ENCODE results near the gene C2orf72. TPM values are rescaled to one million over a fixed set of nuclear protein-coding genes. Genes with fewer than 3 reads are reported as not detected.
"Not testable (repeated sequence)": the region's sequence is repeated elsewhere in the genome, so short reads cannot be mapped to it uniquely, and the experiment has no call there.

Gene C2orf72
- total RNA-seq, 4 donors from 2014 or later = 0.50 TPM; not detected in 3

GRCh38 chr2:231001036-231001435, 36.3 kb upstream of the C2orf72 start:
- no peaks in the 10 kb centered on the region for H3K4me1 ChIP-seq
- intact Hi-C loops (cut with DNase I) = no loop called here
- 74 to 77% methylated on average over 4 to 7 of the region's 7 CpGs for WGBS, 2 donors
- H3K4me3 ChIP-seq (replicated peaks in 1 of 3) = no peak overlapping the region
- DNase-seq = no peak
- no peak for TF ChIP-seq POLR2A (IDR thresholded peaks at IDR 0.05)
- no peak for TF ChIP-seq CTCF (IDR thresholded peaks at IDR 0.05)
- no peaks in the 10 kb centered on the region for H3K27me3 ChIP-seq
- H3K27ac ChIP-seq = no peak overlapping the region
- no peaks in the 10 kb centered on the region for H3K9me3 ChIP-seq
- H3K36me3 ChIP-seq = no peaks in the 10 kb centered on the region

DNA sequence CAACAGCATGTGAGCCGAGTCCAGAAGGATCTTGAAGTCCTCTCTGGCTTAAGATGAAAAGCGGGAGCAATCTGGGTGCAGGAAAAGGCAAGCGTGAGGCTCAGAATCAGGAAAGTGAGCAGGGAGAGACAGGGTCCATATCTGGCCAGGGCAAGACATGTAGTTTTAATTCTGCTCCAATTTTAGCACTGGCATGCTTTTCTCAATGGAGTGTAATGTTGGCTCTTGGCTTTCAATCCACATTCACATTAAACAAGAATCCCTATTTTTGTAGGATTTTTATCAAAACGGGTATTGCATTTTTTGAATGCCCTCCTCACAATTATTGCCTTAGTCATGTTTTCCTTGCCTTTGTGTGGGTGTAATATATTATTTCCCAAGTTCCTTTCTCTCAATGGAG, 35.4 kb upstream of the C2orf72 start:
- Histone ChIP-seq H3K27me3 (no peaks in the 10 kb centered on the region), H3K36me3 (no peaks in the 10 kb centered on the region), H3K27ac (no peak overlapping the region), H3K4me3 (replicated peaks in 1 of 3) (no peak overlapping the region), H3K4me1 (no peaks in the 10 kb centered on the region), H3K9me3 (no peaks in the 10 kb centered on the region)
- no peak for TF ChIP-seq CTCF (IDR thresholded peaks at IDR 0.05)
- TF ChIP-seq POLR2A (IDR thresholded peaks at IDR 0.05) = no peak
- WGBS, 2 donors = 51 to 55% methylated on average over 4 of the region's 4 CpGs
- intact Hi-C loops (cut with DNase I) = no loop called here
- DNase-seq = no peak

DNA sequence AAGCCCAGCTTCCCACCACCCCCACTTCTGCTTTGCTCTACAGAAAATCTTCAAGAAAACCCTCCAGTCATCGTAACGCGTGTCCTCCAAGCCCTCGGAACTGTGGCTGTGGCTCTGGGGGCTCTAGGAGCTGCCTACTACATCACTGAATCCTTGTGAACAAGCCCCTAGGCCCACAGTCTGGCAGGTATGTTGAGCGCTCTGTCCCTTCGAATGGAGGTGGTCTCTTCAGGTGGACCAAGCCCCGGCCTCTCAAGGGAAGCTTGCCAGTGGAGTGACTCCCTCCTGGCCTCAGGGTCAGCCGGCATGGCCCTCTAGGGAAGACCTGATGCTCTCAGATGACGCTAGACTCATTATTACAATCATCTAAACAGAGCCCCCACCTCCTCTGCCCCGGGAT, 34.7 kb upstream of the C2orf72 start:
- no peak overlapping the region for H3K4me3 ChIP-seq (replicated peaks in 1 of 3)
- no peaks in the 10 kb centered on the region for H3K9me3 ChIP-seq
- WGBS, 2 donors = 88 to 95% methylated on average over 8 to 9 of the region's 10 CpGs
- TF ChIP-seq CTCF (IDR thresholded peaks at IDR 0.05) = no peak
- no peak for TF ChIP-seq POLR2A (IDR thresholded peaks at IDR 0.05)
- H3K27me3 ChIP-seq = no peaks in the 10 kb centered on the region
- intact Hi-C loops (cut with DNase I) = no loop called here
- H3K4me1 ChIP-seq = no peaks in the 10 kb centered on the region
- DNase-seq = no peak
- H3K27ac ChIP-seq = no peak overlapping the region
- no peaks in the 10 kb centered on the region for H3K36me3 ChIP-seq

- intact Hi-C loops (cut with DNase I) = no loop called here
- Histone ChIP-seq H3K27ac (no peak overlapping the region), H3K27me3 (no peaks in the 10 kb centered on the region), H3K4me1 (no peaks in the 10 kb centered on the region), H3K36me3 (no peaks in the 10 kb centered on the region), H3K4me3 (replicated peaks in 1 of 3) (no peak overlapping the region), H3K9me3 (no peaks in the 10 kb centered on the region)
- WGBS, 2 donors = 75 to 77% methylated on average over 2 of the region's 2 CpGs
- DNase-seq = no peak
- TF ChIP-seq POLR2A (IDR thresholded peaks at IDR 0.05) (no peak), CTCF (IDR thresholded peaks at IDR 0.05) (no peak)
These were observed 34.1 kb upstream of the C2orf72 start for GRCh38 chr2:231003186-231003585.

- H3K27ac ChIP-seq; H3K27me3 ChIP-seq; H3K4me3 ChIP-seq (replicated peaks in 1 of 3); DNase-seq; H3K36me3 ChIP-seq; H3K9me3 ChIP-seq; intact Hi-C loops (cut with DNase I); H3K4me1 ChIP-seq: not testable (repeated sequence)
These were observed 32.4 kb upstream of the C2orf72 start for GRCh38 chr2:231004930-231005329.
